CD4-positive, alpha-beta T cell treated with Interleukin-17A for 4 hours (primary cell): ENCODE measurements around the gene ATRNL1.
"Not testable (repeated sequence)": the region's sequence is repeated elsewhere in the genome, so short reads cannot be mapped to it uniquely, and the experiment has no call there.

Source experiments
- DNase-seq: peaks from one replicate; pipeline ENCODE4 v3.0.0-alpha.2; 2020; ENCODE audit warnings: mixed read lengths

The ATRNL1 gene

GRCh38 chr10:115239761-115240160, 146.6 kb downstream of the ATRNL1 start:
- no peak for DNase-seq

GRCh38 chr10:115250784-115251183, 157.6 kb downstream of the ATRNL1 start:
- DNase-seq = no peak

- not testable (repeated sequence) for DNase-seq
These were observed 160.6 kb downstream of the ATRNL1 start for GRCh38 chr10:115253765-115254164.

- no peak for DNase-seq
These were observed 179.3 kb downstream of the ATRNL1 start for GRCh38 chr10:115272482-115272881.

GRCh38 chr10:115278294-115278693, 185.1 kb downstream of the ATRNL1 start:
- no peak for DNase-seq

GRCh38 chr10:115295213-115295805, 202.1 kb downstream of the ATRNL1 start:
- DNase-seq = no peak

- no peak for DNase-seq
These were observed 206.9 kb downstream of the ATRNL1 start for GRCh38 chr10:115300080-115300479.

GRCh38 chr10:115319669-115320068, 226.5 kb downstream of the ATRNL1 start:
- not testable (repeated sequence) for DNase-seq

GRCh38 chr10:115321360-115321759, 228.2 kb downstream of the ATRNL1 start:
- no peak for DNase-seq

GRCh38 chr10:115328331-115328730, 235.2 kb downstream of the ATRNL1 start:
- DNase-seq = no peak

- DNase-seq = no peak
These were observed 242.2 kb downstream of the ATRNL1 start for GRCh38 chr10:115335366-115335765.

- DNase-seq = peak; percentile 4
These were observed 262.1 kb downstream of the ATRNL1 start for GRCh38 chr10:115355162-115355760.

GRCh38 chr10:115367920-115368319, 274.8 kb downstream of the ATRNL1 start:
- not testable (repeated sequence) for DNase-seq

- DNase-seq = no peak
These were observed 285.9 kb downstream of the ATRNL1 start for GRCh38 chr10:115379064-115379463.

GRCh38 chr10:115384665-115385064, 291.5 kb downstream of the ATRNL1 start:
- DNase-seq = no peak

GRCh38 chr10:115390607-115391006, 297.4 kb downstream of the ATRNL1 start:
- no peak for DNase-seq

GRCh38 chr10:115398026-115398425, 304.9 kb downstream of the ATRNL1 start:
- no peak for DNase-seq

GRCh38 chr10:115402699-115403098, 309.5 kb downstream of the ATRNL1 start:
- DNase-seq = no peak

- not testable (repeated sequence) for DNase-seq
These were observed 312.7 kb downstream of the ATRNL1 start for GRCh38 chr10:115405838-115406237.

GRCh38 chr10:115409347-115409746, 316.2 kb downstream of the ATRNL1 start:
- DNase-seq = no peak

GRCh38 chr10:115417585-115418265, 324.6 kb downstream of the ATRNL1 start:
- DNase-seq = no peak

GRCh38 chr10:115422624-115423023, 329.5 kb downstream of the ATRNL1 start:
- no peak for DNase-seq

- DNase-seq = no peak
These were observed 334.4 kb downstream of the ATRNL1 start for GRCh38 chr10:115427611-115428010.

GRCh38 chr10:115432188-115432819, 339.1 kb downstream of the ATRNL1 start:
- no peak for DNase-seq
